HG02623 (cell line): ENCODE data around the gene SYTL2.

Source experiments
- ATAC-seq: cut with Tn5 transposase; IDR thresholded peaks from one replicate; pipeline ENCODE4 v1.9.1; 2021; ENCODE audit warnings: moderate library complexity; ENCODE audit not compliant: unreplicated experiment

Gene SYTL2

GRCh38 chr11:85737738-85738137 is 73.2 kb downstream of the SYTL2 start:
- ATAC-seq = no peak

GRCh38 chr11:85735876-85736460 is 75.0 kb downstream of the SYTL2 start:
- no peak for ATAC-seq

DNA sequence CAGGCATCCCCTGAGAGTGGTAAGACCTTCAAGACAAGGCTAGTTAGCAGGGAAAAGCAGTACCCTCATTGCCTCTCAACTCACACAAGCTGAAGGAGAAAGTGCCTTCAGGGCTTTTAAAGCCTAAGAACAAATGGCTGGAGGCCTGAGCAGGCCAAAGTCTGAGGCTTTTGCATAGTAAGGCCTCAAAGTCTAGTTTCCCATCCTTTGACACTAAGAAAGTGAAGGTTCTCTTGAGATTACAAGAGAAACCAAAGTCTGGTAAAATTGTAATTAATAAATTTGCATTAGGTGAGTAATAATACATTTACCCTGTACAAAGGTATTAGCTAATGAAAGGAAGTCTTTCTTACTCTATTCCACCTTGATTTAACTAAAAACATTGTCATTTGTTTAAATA is 78.0 kb downstream of the SYTL2 start:
- no peak for ATAC-seq

DNA sequence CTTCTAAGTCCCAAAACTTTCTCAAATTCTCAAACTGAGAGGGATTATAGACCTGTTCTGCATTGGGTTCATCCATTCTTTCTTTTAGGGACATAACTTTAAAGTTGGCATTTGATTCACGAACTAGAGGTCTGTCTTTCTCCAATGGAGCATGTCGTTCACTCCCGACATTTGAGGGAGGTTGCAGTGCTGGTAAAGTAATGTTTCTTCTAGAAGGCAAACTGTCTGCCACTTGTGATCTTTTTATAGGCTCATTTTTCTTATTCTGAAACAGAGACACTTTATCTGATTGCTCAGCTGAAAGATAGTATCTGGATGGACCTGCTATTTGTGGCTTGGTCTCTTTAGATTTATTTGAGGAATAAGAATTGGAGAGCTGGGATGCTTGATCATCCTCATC is 84.6 kb downstream of the SYTL2 start:
- no peak for ATAC-seq

- ATAC-seq = no peak
Observed at GRCh38 chr11:85725510-85726258, 85.3 kb downstream of the SYTL2 start.

- no peak for ATAC-seq
Observed at GRCh38 chr11:85724748-85725465, 86.0 kb downstream of the SYTL2 start.

- no peak for ATAC-seq
Observed at GRCh38 chr11:85723088-85723487, 87.9 kb downstream of the SYTL2 start.

DNA sequence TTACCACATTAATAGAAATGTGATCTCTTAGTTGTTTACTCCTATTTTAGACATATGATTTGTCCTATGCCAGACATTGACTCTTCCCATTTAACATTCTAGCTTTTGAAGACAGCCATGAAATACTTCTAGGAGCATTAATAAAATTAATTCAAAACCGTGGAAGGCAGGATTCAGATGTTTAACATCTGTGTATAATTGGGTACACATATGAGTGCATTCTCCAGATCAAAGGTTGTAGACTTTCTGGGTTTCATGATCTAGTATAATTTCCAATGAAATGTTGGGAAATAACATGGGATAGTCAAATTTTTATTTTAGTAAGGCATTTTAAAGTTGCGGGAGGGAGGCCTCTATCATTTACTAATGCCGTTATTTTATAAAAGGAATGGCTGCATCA is 89.8 kb downstream of the SYTL2 start:
- no peak for ATAC-seq

DNA sequence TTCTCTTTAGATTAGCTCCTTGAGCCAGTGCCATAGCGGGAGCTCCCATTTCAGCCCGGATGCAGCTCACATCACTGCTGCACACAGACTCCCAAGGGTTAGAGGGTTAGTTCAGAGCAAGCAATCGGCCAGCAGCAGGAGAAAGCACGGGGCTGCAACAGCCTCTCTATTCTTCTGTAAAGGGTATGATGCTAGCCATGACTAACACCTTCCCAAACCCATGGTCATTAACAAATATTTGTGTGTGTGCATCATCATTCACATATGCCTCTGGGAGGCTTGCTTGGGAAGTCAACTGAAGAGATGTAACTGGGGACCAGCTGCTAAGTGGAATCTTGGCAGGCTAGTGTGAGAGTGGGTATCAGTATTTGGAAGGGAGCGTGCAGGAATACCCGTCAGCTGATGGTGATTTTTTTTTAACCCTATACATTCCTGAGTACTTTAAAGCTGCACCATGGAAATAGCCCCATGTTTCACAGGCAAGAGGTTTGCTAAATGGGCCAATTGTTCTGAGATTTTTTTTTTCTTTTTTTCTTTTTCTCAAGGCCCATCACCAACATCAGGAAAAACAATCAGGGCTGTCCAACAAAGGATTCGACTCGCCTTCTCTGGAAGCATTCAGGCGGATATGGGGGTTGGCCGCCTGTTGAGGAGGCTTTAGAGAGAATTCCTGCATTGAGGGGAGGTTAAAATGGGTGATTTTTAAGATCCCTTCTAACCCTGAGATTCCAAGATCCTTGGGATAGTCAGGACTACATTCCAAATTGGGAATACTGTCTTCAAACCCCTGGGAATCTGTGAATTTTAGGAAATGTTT is 91.7 kb downstream of the SYTL2 start:
- no peak for ATAC-seq

DNA sequence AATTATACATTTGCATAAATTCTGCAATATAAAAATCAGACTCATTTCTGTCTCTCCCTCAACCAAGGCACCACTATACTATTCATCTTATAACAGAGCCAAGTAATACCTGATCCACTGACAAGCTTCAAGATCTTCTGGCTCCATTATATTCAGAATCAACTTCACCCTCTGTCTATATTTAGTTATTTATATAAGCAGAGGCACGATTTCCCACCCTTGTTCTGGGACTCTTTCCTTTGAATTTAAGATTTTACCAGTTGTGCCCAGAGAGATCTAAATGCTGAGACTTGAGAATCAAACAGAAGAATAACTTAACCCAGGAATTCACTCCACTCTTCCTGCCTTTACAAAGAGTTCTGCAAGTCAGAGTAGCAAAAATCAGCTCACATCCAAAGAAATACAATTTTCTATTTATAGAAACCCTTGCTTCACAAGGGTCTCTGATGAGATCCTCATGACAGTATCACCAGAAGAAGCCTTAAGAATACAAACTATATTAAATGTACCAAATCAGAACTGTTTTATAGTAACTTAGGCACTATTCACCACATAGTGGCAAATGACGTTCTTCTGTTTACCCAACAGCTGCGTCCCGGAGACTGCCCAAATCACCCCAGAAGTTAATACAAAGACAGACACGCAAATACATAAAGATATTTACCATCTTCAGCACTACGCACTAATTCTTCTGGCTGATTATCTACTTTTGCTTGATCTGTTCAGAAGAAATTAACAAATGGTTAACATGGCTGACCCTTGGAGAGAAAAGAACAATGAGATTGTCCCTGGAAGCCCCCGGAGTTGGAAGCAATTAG is 92.6 kb downstream of the SYTL2 start:
- no peak for ATAC-seq

- no peak for ATAC-seq
Observed at GRCh38 chr11:85717429-85717828, 93.5 kb downstream of the SYTL2 start.

DNA sequence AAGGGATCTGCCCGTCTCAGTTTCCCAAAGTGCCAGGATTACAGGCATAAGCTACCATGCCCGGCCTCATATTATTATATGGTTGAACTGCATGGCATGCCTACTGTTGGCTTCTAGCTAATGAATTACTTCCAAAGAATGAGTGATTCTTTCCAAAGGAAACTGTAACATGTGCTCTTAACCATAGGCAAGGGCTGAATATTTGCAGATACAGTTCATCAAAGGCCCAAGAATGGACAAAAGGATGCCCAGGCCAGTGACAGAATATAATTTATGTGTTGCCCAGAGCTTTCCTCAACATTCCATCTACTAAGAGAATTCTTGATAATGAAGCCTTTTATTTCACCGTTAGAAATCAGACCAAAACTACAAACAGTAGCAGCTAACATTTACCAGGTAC is 98.0 kb downstream of the SYTL2 start:
- no peak for ATAC-seq

GRCh38 chr11:85710917-85711316 is 100.0 kb downstream of the SYTL2 start:
- ATAC-seq = no peak

DNA sequence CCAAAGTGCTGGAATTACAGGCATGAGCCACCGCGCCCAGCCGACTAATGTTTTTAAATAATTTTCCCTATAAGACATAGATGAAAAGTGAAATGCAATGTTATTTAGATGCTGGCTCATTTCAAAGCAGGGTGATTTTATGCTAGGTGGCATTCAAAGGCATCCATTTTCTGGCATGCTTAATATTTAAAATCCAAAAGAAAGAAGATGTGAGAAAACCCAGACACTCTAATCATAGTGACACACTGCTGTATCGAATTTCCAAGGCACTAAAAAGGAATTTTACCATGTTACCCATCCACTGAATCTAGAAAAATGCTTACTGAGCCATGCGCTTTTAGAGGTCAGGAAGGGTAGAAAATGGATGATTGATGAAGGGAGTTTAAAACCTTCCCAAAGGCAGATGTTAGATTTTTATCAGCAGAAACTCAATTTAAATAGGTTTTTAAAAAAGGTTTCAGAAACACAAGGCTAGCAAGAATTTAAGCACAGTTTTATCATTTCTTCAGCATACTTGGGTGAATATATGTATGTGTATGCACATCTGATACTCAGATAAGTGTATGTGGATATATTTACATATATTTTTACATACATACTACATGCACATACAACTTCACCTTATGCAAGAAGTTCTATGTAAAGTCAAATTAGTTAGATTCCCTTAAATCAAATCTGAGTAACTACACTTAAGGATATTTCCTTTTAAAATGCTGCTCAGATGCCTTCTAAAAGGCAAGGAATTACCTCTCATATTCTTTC is 100.8 kb downstream of the SYTL2 start:
- no peak for ATAC-seq

DNA sequence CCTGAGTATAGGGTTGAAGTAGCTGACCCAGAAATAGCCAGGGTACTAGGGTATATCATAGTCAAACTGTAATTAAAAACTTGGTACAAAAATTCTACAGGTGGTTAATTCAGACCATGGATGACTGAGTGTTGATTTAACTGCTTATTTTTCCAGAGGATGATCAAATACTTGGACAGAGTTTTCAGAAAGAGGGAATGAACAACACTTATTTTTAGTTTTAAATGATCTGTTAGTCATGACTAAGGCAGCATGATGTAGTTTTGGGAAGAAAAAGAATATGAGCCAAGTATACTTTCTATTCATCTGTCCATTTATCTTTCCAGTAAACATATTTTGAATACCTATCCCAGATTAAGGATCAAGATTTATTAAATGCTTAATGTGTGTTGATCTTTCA is 105.1 kb downstream of the SYTL2 start:
- ATAC-seq = no peak

GRCh38 chr11:85704967-85705366 is 106.0 kb downstream of the SYTL2 start:
- no peak for ATAC-seq

- peak; percentile 87 for ATAC-seq
Observed at GRCh38 chr11:85699957-85700741, 110.8 kb downstream of the SYTL2 start.

DNA sequence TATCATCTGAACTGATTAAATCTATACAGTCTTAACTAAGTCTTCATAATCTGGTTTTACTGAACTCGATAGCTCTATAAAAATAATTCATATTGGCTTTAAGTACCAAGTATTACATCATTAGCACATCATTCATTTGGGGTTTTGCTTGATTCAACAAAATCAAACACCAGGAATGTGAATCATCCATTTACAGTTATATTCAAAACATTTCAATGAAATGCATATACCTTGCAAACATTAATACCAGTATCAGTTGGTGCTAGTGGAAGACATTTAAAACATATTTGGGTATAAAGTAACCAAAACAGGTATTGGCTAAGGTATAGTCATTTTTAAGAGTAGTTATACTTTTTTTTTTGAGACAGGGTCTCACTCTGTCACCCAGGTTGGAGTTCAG is 112.7 kb downstream of the SYTL2 start:
- ATAC-seq = no peak

DNA sequence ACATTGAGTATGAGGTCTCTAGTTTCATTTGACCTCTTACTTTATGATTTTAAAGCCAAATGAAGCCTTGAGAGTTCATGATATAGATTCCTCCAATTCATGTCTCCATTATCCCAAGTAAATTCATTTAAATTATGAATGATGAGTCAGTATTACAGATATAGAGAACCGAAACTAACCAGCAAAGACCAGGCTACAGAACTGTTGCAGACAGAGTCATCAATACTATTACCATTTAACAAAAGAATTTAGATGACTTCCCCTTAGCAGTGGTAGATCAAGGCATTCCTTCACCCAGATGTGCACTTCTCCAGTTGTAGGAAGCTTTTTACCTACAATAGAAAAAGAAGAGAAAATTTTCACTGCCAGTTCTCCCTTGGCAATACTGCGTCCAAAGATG is 113.2 kb downstream of the SYTL2 start:
- no peak for ATAC-seq
